GOT3 (cell line): ENCODE results near the gene MYLK4.
"Not testable (repeated sequence)": the region's sequence is repeated elsewhere in the genome, so short reads cannot be mapped to it uniquely, and the experiment has no call there.

Source experiments
- DNase-seq: peaks from one replicate; lab custom pipeline; 2025; ENCODE audit warnings: mixed read lengths; lab: John Stamatoyannopoulos, UW

MYLK4 gene

GRCh38 chr6:2777249-2777648 is 26.5 kb upstream of the MYLK4 start:
- DNase-seq = no peak

DNA sequence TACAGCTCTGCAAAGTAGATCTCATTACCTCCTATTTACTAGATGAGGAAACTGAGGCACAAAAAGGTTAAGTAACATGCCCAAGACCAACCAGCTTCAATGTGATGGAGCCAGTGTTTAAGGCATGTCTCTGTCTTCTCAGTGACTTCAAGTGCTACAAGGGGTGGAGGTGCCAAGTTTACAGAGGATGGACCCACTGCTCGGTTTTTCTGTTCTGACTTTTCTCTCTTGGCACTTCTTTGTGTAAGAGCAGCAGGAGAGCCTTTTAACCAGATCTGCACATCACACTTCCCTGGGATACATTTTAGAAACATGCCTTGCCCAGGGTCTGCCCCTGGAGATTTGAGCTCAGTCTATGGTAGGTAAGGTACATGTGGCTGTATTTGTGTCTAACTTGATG is 24.3 kb upstream of the MYLK4 start:
- no peak for DNase-seq

DNA sequence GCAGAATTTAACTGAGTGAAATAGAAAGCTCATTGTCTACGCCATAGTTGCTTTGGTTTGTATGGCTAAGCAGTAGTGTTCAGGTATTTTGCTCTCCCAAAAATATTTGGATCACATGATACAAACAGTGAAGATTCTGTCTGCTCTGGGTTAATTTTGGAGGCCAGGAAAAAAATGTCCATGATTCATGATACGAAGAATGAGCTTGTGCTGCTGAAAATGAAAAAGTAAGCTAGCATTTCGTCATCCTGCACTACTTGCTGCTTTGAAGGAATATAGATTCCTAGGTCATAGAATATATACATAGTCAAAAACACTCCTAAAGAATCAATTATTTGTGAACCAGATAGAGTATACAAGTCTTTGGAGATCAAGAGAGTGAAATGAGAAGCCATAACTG is 22.7 kb upstream of the MYLK4 start:
- DNase-seq = no peak

DNA sequence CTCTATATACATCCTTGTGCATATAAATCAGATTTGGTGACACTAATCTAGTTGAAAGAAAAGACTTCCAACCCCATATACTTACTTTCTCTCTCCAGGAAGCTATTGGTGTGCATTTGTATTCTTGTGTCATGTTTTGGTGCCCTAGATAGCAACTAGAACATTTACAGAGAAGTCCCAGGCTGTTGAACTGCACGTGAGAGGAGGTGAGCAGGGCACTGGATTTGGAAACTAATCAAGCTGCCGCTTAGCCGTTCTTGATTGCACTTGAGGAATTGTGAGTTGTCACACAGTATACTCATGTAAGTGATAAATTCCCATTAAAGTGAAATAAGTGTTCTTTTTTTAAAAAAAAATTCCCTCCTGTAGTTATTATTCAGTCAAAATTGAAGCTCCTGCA is 22.1 kb upstream of the MYLK4 start:
- no peak for DNase-seq

DNA sequence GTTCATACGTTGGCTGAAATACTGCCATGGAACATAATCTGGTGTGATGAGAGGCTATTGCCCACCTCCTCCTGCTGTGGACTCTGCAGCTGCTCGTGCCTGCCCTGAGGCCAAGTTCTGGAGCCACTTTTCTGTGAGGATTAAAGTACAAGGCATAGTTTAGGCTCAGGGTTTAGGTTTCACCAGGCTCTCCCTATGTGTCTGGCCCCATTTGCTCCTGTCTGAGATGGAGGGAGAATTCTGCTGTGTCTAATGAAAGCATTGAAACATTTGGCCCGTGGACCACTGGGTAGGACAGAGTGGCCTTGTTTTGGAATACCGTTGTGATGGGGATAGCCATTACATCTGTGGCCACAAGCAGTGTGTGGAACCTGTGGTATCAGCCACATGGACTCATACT is 20.4 kb upstream of the MYLK4 start:
- DNase-seq = no peak

DNA sequence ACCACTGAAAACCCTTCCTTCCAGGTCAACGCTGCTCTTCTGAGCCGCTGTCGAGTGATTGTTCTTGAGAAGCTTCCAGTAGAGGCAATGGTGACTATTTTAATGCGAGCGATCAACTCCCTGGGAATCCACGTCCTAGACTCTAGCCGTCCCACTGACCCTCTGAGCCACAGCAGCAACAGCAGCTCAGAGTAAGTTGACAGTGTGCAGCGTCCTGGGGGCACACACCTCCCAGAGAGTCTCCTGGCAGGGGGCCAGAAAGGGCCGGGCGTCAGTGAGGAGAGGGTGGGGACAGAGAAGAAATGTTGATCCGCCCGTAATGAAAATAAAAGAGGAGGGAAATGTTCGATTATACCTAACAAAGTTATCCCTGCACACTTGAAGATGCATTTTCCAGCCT is 19.4 kb upstream of the MYLK4 start:
- no peak for DNase-seq

DNA sequence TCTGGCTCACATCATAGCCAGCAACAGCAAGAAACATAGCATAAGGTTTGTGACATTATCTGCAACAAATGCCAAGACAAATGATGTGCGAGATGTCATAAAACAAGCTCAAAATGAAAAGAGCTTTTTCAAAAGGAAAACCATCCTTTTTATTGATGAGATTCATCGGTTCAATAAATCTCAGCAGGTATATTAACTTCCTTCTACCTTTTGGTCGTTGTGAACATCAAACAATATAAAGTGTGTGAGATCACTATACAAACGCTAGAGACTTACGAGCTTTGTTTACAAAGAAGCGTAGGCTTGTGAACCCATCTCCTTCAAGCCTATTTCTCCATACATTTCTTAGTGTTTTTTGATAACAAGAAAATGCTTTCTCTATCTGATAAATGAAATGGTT is 18.0 kb upstream of the MYLK4 start:
- DNase-seq = no peak

GRCh38 chr6:2767657-2768524 is 17.2 kb upstream of the MYLK4 start:
- DNase-seq = no peak

GRCh38 chr6:2766767-2767656 is 16.3 kb upstream of the MYLK4 start:
- no peak for DNase-seq

- DNase-seq = no peak
Measured at GRCh38 chr6:2765896-2766766, 15.4 kb upstream of the MYLK4 start.

DNA sequence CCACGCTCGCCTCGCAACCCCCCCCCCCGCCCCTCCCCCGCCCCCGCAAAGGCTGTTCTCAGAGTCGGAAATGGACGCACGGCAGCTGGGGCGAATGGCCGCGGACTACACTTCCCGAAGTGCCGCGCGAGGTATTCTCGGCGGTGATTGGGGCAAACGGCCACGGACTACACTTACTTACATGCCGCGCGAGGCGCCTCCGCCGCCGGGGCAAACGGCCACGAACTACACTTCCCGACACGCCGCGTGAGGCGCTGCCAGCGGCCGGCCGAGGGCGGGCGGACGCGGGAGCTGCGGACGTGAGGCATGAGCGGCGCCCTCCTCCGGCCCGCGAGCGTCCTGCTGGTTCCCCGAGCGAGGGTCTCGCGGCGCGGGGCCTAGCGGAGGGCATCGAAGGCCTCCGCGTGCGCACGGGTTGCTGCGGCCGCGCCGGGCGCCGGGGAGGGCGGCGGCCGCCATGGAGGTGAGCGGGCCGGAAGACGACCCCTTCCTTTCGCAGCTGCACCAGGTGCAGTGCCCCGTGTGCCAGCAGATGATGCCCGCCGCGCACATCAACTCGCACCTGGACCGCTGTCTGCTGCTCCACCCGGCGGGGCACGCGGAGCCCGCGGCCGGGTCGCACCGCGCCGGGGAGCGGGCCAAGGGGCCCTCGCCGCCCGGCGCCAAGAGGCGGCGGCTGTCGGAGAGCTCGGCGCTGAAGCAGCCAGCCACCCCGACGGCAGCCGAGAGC is 14.6 kb upstream of the MYLK4 start, which contains the start of gene WRNIP1:
Gene WRNIP1, plus strand, starts transcription at position 228 of the 730 bp plus-strand sequence. Its CDS starts 230 bp downstream, at position 458.
- DNase-seq = peak; percentile 97

DNA sequence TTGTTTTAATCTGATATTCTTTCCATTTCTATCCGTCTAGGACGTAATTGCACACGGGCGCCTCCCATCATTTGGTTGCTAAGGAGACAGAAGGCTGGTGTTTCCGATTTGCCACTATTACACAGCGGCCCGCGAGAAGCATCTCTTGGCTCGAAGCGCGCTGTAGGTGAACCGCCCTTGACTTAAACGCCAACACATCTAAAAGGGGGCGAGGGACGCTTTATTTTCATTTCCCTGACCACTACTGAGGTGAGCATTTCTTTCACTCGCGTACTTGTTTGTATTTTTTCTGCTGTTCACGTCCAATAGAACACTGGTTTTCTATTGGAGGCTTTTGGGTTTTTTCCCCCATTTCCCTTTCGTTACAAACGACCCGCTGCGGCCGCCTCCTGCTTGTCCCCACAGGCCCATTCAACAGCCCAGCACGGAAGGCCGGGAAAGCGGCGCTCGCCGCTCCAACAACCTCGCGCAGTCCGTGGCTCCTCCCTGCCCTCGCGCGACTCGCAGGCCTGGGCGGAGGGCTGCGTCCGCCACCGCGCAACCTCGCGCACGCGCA is 14.0 kb upstream of the MYLK4 start:
- no peak for DNase-seq

- DNase-seq = no peak
Measured at GRCh38 chr6:2763876-2764540, 13.3 kb upstream of the MYLK4 start.

DNA sequence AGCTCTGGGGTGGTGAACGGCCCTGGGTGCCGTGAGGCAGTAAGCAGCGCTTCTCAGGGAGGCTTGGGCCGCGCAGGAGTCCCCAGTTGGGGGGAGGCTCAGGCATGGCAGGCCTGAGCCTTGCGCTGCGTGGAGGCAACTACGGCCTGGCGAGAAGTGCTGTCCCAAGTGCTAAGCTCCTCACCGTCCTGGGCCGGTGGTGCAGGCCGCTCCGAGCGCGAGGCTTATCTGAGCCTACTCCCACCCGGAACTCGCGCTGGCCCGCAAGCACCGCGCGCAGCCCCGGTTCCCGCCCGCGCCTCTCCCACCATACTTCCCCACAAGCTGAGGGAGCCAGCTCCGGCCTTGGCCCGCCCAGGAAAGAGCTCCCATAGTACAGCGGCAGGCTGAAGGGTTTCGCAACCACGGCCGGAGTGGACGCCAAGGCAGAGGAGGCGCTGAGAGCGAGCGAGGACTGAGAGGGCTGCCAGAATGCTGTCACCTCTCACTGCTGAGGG is 12.7 kb upstream of the MYLK4 start:
- DNase-seq = no peak

GRCh38 chr6:2762868-2763267 is 12.1 kb upstream of the MYLK4 start:
- not testable (repeated sequence) for DNase-seq

DNA sequence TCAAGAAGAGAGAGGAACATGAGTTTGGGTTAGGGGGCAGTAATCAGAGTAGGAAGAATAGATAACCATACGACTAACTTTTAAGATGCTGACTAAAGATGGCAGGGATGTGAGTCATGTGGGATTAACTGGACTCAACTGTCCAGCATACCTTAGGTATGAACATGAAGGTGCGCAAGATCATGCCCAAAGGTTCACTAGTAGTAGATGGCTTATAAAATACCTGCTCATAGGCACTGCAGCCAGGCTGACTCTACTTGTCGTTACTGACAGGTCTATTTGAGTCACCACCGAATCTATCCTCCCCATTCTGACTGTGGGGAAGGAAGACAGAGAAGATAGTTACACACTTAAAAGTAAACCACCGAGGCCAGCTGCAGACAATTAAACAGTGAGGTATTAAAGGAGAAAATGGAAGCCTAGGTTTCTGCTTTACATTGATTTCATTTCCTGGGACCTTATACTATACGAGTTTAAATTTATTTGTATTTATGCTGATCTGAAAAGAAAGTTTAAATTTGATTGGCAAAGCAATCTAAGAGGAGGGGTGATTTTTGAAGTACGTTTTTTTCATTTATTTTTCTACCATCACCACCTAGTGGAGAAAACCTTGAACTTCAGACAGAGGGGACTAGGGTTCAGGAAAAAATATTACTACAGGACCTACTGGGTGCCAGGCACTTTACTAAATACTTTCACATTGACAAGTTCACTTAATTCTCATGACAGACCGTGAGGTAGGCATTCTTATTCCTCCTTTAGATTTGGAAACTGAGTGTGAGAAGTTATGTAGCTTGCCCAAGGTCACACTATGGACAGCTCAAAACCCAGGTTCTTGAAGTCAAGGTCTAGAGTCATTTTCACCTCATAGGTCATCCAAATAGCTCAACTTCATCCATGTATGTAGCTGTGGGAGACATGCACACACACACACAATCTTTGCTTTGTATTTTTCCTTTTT is 10.4 kb upstream of the MYLK4 start:
- DNase-seq = no peak

- DNase-seq = no peak
Measured at GRCh38 chr6:2758980-2759379, 8.3 kb upstream of the MYLK4 start.

DNA sequence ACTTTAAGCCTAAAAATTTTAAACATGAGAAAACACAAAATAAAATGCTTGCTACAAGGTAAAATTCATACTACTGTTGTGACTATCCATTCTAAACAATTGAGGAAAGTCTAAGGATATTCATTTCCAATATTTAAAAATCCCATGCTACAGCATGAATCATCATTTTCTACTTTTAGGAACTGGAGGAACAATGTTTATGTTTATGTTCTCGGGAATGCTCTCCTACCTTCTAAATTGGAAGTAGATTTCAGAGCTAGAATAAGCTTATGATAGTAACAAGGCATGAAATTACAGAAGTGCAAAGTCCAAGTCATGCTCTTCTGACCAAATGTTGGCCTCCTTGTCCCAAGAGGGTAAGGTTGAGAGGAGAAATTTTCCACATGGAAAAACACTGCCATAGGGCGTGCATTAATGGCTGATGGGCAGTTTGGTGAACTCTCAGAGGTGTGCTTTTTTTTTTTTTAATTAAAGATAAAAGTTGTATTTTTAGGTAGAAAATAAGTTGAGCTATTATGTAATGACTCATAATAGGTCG is 6.0 kb upstream of the MYLK4 start:
- DNase-seq = no peak

GRCh38 chr6:2756241-2756640 is 5.5 kb upstream of the MYLK4 start:
- no peak for DNase-seq
